ENCODE measurements around the gene ZIC1.

GRCh38 chr3:147404800-147405230 lies 4.3 kb upstream of the ZIC1 start:
- TF ChIP-seq ZNF202 (tag by site-specific recombination; IDR thresholded peaks at IDR 0.05; ENCODE audit: borderline replicate concordance) (no peak), CTCF (tag by site-specific recombination; IDR thresholded peaks at IDR 0.05) (no peak), ZNF146 (tag by site-specific recombination; IDR thresholded peaks at IDR 0.05) (no peak), ZNF514 (tag by site-specific recombination; IDR thresholded peaks at IDR 0.05) (no peak), ZNF169 (tag by site-specific recombination; IDR thresholded peaks at IDR 0.05) (no peak), ZBTB10 (tag by site-specific recombination; IDR thresholded peaks at IDR 0.05) (no peak), ZNF629 (tag by site-specific recombination; IDR thresholded peaks at IDR 0.05) (no peak), ZNF660 (tag by site-specific recombination; IDR thresholded peaks at IDR 0.05) (no peak), GFI1B (tag by site-specific recombination; IDR thresholded peaks at IDR 0.05) (no peak)
- TF ChIP-seq, protein P1, sequence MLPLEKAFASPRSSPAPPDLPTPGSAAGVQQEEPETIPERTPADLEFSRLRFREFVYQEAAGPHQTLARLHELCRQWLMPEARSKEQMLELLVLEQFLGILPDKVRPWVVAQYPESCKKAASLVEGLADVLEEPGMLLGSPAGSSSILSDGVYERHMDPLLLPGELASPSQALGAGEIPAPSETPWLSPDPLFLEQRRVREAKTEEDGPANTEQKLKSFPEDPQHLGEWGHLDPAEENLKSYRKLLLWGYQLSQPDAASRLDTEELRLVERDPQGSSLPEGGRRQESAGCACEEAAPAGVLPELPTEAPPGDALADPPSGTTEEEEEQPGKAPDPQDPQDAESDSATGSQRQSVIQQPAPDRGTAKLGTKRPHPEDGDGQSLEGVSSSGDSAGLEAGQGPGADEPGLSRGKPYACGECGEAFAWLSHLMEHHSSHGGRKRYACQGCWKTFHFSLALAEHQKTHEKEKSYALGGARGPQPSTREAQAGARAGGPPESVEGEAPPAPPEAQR (tag by site-specific recombination; IDR thresholded peaks at IDR 0.05): no peak

Data from HEK293 (cell line).